NCI-H2029 treated with DMSO at 0.1 percent for 48 hours (cell line): ENCODE measurements around the gene ARFGAP2.

Experiments used
- DNase-seq: peaks from one replicate; lab custom pipeline; 2025; lab: John Stamatoyannopoulos, UW

ARFGAP2 gene

DNA sequence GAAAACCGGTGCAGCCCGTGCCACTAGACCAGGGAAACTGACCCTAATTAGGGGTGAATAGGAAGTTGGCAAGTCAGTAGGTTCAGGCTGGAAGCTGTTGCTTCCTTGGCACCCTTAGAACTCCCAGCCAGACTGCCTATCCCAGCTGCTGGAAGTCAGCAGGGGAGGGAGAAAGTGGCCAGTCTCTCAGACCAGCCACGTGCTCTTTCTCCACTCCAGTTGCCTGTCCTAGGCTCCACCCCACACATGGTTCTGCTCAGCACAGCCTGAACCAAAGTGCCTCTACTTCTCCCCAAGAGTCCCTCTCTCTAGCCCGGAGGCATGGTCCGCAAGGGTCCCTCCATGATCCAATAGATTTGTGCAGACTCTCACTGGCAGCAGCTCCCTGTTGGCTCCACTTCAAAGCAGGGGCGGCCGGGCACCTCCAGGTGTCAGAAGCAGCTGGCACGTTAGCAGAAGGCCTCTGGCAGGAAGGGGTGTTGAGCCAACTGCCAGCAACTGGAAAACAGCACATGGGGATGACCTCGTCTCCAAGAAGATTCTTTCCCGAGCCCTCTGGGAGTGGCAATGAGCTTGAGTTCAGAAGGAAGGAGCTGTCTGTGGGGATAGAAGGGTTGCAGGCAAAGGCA, 27.7 kb downstream of the ARFGAP2 start:
- peak; percentile 77 for DNase-seq

GRCh38 chr11:47148270-47148669, 28.4 kb downstream of the ARFGAP2 start:
- DNase-seq, result no peak

GRCh38 chr11:47147681-47148080, 29.0 kb downstream of the ARFGAP2 start:
- DNase-seq, result no peak

DNA sequence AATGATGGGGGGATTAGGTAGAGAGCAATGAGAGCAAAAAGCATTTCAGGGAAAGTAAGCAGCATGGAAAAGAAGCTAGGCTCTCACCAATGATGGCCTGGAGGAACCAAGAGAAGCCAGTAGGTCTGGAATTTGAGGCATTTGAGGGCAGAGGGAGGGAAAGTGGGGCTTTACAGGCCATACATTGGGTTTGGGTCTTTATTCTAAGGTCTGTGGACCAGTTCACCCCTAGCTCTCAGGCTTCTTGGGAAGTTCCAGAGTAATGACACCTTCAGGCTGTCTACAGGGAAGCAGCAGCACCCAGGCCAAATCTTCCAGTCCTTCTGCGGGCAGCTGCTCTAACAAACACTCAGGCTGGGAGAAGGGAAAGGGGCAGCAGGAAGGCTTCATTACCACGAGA, 29.4 kb downstream of the ARFGAP2 start:
- DNase-seq, result no peak

DNA sequence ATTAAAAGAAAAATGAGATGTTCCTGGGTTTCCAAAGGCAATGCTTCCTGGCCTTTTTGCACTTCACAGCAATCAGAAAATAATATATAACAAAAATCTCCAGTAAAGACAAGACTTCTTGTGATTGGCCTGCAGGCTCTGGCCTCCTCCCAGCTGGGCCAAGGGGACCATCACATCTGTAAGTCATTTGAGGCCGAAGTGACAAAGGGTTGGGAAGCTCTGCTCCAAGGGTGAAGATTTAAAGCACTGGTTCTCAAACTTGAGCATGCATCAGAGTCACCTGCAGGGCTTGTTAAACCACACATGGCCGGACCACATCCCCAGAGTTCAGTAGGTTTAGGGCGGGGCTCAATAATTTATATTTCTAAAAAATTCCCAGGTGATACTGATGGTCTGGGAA, 32.1 kb downstream of the ARFGAP2 start:
- DNase-seq, result no peak

GRCh38 chr11:47143322-47143721, 33.4 kb downstream of the ARFGAP2 start:
- DNase-seq, result peak; percentile 45

DNA sequence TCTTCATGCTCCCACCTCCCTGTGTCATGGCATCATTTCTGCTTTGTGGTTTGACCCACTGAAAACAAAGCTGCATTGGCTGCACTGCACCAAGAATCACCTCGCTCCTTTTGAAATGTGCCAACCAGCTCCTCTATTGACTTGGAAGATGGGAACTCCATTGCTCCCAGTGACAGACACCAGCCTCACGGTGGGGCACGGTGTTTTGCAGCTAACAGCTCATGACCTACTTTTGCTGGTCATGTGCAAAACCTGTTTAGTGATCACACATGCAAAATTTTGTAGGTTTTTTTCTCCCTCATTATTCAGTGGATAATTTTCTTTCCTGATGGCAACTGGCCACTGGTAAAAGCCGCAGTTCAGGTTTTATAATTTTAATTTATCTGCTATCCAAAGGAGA, 36.8 kb downstream of the ARFGAP2 start:
- DNase-seq, result no peak

- DNase-seq, result no peak
Measured at GRCh38 chr11:47137476-47137875, 39.2 kb downstream of the ARFGAP2 start.

DNA sequence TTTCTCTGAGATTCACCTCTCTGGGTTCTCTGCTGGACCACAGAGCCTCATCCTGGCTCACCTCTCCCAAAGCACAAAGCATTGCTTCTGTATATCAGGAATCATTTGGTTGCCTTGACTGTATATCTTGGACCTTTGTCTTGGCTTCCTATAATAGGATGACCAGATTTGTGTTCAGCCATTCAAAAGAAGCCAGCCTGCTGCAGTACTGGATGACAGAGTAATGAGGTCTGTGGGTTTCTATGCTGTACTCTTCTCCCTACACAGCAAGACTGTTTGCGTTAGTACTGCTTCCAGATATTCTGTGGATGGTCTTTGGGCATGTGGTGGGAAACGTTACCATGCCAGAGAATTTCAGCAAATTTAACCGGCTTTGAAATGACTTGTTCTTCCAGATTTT, 39.8 kb downstream of the ARFGAP2 start:
- DNase-seq, result no peak

DNA sequence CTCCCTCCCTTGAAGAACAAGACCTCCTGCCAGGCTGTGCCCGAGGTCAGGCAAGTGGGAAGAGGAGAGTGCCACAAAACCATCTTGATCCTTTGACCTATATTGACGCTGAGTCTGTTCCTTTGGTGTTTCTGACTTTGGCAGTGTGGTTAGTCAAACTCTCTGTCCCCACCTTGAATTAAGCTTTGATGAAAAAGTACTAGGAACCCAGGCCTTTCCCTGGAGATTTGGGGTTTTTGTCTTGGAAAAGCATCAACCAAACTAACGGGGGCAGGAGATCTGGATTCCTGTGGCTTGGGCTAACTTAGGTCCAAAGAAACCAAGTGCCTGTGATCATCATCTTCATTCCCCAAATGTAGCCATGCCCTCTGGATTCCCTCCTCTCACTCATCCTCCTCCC, 40.4 kb downstream of the ARFGAP2 start:
- no peak for DNase-seq

- no peak for DNase-seq
Measured at GRCh38 chr11:47132981-47133380, 43.7 kb downstream of the ARFGAP2 start.

- no peak for DNase-seq
Measured at GRCh38 chr11:47132490-47132889, 44.2 kb downstream of the ARFGAP2 start.

- no peak for DNase-seq
Measured at GRCh38 chr11:47131136-47131535, 45.5 kb downstream of the ARFGAP2 start.

GRCh38 chr11:47130543-47130942, 46.1 kb downstream of the ARFGAP2 start:
- DNase-seq, result peak; percentile 62

DNA sequence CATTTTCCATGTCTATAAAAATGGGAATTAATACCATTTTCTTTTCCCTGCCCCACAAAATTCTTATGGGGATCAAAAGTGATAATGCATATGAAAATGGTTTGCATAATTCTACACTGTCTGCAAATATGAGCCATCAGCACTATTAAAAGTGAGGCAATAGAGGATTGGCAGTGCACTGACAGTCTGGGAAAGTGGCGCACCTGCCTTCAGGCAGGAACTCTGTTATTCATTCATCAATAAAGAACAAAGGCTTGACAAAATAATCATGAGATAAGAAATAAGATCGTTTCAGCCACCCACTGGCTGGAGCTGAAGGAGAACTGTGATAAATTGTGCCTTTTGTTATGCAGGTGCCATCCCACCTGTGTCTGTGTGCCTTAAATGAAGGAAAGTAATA, 49.5 kb downstream of the ARFGAP2 start:
- peak; percentile 20 for DNase-seq

- DNase-seq, result no peak
Measured at GRCh38 chr11:47125083-47125482, 51.6 kb downstream of the ARFGAP2 start.

GRCh38 chr11:47124675-47125074, 52.0 kb downstream of the ARFGAP2 start:
- no peak for DNase-seq

GRCh38 chr11:47123094-47123493, 53.6 kb downstream of the ARFGAP2 start:
- DNase-seq, result no peak

- DNase-seq, result no peak
Measured at GRCh38 chr11:47121731-47122130, 54.9 kb downstream of the ARFGAP2 start.

GRCh38 chr11:47121056-47121455, 55.6 kb downstream of the ARFGAP2 start:
- DNase-seq, result no peak

- DNase-seq, result peak; percentile 69
Measured at GRCh38 chr11:47118958-47119688, 57.6 kb downstream of the ARFGAP2 start.
